ENCODE measurements around the gene MRPS11. TPM values are rescaled to one million over a fixed set of nuclear protein-coding genes. Genes with fewer than 3 reads are reported as not detected.

The MRPS11 gene
- total RNA-seq, 6 donors from 2014 or later: 12.9 to 53.4 (median 34.7) TPM

GRCh38 chr15:88491158-88491557 lies 23.6 kb downstream of the MRPS11 start:
- Histone ChIP-seq H3K9me3 (no peaks in the 10 kb centered on the region), H3K4me3 (no peak overlapping the region), H3K36me3 (no peaks in the 10 kb centered on the region), H3K27me3 (no peaks in the 10 kb centered on the region), H3K27ac (no peak overlapping the region), H3K4me1 (no peaks in the 10 kb centered on the region)
- TF ChIP-seq, protein P1, sequence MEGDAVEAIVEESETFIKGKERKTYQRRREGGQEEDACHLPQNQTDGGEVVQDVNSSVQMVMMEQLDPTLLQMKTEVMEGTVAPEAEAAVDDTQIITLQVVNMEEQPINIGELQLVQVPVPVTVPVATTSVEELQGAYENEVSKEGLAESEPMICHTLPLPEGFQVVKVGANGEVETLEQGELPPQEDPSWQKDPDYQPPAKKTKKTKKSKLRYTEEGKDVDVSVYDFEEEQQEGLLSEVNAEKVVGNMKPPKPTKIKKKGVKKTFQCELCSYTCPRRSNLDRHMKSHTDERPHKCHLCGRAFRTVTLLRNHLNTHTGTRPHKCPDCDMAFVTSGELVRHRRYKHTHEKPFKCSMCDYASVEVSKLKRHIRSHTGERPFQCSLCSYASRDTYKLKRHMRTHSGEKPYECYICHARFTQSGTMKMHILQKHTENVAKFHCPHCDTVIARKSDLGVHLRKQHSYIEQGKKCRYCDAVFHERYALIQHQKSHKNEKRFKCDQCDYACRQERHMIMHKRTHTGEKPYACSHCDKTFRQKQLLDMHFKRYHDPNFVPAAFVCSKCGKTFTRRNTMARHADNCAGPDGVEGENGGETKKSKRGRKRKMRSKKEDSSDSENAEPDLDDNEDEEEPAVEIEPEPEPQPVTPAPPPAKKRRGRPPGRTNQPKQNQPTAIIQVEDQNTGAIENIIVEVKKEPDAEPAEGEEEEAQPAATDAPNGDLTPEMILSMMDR (IDR thresholded peaks at IDR 0.05): no peak
- TF ChIP-seq EP300 (IDR thresholded peaks at IDR 0.05) (no peak), POLR2A (IDR thresholded peaks at IDR 0.05) (no peak), POLR2AphosphoS5 (IDR thresholded peaks at IDR 0.05) (no peak)
- ATAC-seq (ENCODE audit: low FRiP score in 2 of 2): no peak
- WGBS, 2 donors: 67 to 72% methylated on average over 10 of the region's 10 CpGs
- no peak for DNase-seq

- H3K27ac ChIP-seq: no peak overlapping the region
- H3K4me3 ChIP-seq: no peak overlapping the region
- no peaks in the 10 kb centered on the region for H3K27me3 ChIP-seq
- TF ChIP-seq POLR2AphosphoS5 (IDR thresholded peaks at IDR 0.05): no peak
- TF ChIP-seq EP300 (IDR thresholded peaks at IDR 0.05): no peak
- no peak for TF ChIP-seq POLR2A (IDR thresholded peaks at IDR 0.05)
- TF ChIP-seq, protein P1 (IDR thresholded peaks at IDR 0.05): no peak
- H3K9me3 ChIP-seq: no peaks in the 10 kb centered on the region
- WGBS, 2 donors: 87 to 94% methylated on average over 7 to 10 of the region's 10 CpGs
- no peaks in the 10 kb centered on the region for H3K4me1 ChIP-seq
- H3K36me3 ChIP-seq: no peaks in the 10 kb centered on the region
- DNase-seq (no peak), ATAC-seq (ENCODE audit: low FRiP score in 2 of 2) (no peak)
These were observed 26.3 kb downstream of the MRPS11 start for GRCh38 chr15:88493844-88494243.

DNA sequence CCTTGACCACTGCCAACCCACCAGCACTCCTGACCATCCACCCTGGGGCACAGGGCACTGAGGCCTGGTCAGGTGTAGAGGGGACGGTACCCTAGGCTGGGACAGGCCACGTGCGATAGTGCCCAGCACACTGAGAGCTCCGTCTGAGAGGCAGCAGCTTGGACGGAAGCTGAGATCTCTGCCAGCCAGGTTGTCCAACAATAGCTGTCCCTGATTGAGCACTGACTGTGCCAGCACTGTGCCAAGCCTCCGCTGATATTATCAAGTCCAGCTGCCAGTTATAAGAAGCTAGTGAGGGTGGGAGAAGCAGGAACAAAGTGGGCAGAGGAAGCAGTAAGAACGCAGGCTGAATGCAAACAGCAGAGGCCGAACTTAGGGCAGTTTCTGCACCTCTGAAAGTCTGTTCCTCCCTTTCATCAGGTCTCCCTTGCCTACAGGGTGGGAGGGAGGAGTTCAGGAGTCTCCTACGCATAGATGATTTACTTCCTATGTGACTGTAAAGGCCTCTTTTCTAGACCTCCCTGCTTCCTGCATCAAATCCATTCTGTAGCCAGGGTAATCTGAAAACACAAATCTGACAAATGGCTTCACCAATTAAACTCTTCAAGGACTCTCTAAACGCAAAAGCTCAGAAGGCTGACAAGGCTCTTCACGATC lies 29.7 kb downstream of the MRPS11 start:
- Histone ChIP-seq H3K4me1 (no peaks in the 10 kb centered on the region), H3K9me3 (no peaks in the 10 kb centered on the region), H3K27ac (no peak overlapping the region), H3K27me3 (no peaks in the 10 kb centered on the region), H3K4me3 (no peak overlapping the region), H3K36me3 (no peaks in the 10 kb centered on the region)
- 77 to 90% methylated on average over 10 to 11 of the region's 11 CpGs for WGBS, 2 donors
- ATAC-seq (ENCODE audit: low FRiP score in 2 of 2) (peak in 1 of 2 donors; percentile 21), DNase-seq (no peak)
- TF ChIP-seq, protein P1 (IDR thresholded peaks at IDR 0.05): no peak
- TF ChIP-seq POLR2A (IDR thresholded peaks at IDR 0.05) (no peak), EP300 (IDR thresholded peaks at IDR 0.05) (no peak)

GRCh38 chr15:88498996-88499395 lies 31.5 kb downstream of the MRPS11 start:
- Histone ChIP-seq H3K4me1 (no peaks in the 10 kb centered on the region), H3K9me3 (no peaks in the 10 kb centered on the region), H3K4me3 (no peak overlapping the region), H3K27ac (no peak overlapping the region), H3K36me3 (peaks cover 0 to 6% (median 2%) of the 10 kb centered on the region in 4 donors), H3K27me3 (no peaks in the 10 kb centered on the region)
- TF ChIP-seq POLR2AphosphoS5 (IDR thresholded peaks at IDR 0.05) (no peak), POLR2A (IDR thresholded peaks at IDR 0.05) (no peak), EP300 (IDR thresholded peaks at IDR 0.05) (no peak)
- TF ChIP-seq, protein P1 (IDR thresholded peaks at IDR 0.05): no peak
- ATAC-seq (ENCODE audit: low FRiP score in 2 of 2): no peak
- 78 to 81% methylated on average over 3 of the region's 3 CpGs for WGBS, 2 donors
- no peak for DNase-seq

- H3K27ac ChIP-seq: no peak overlapping the region
- no peak for DNase-seq
- TF ChIP-seq EP300 (IDR thresholded peaks at IDR 0.05) (no peak), POLR2A (IDR thresholded peaks at IDR 0.05) (no peak), POLR2AphosphoS5 (IDR thresholded peaks at IDR 0.05) (no peak)
- TF ChIP-seq, protein P1 (IDR thresholded peaks at IDR 0.05): no peak
- WGBS, 2 donors: 70 to 89% methylated on average over 1 of the region's 1 CpG
- no peaks in the 10 kb centered on the region for H3K27me3 ChIP-seq
- no peaks in the 10 kb centered on the region for H3K4me1 ChIP-seq
- H3K36me3 ChIP-seq: peaks cover 0 to 28% (median 7%) of the 10 kb centered on the region in 4 donors
- H3K4me3 ChIP-seq: no peak overlapping the region
- ATAC-seq (ENCODE audit: low FRiP score in 2 of 2): no peak
- no peaks in the 10 kb centered on the region for H3K9me3 ChIP-seq
These were observed 36.9 kb downstream of the MRPS11 start for GRCh38 chr15:88504445-88504844.

All from upper lobe of left lung (tissue), 6 donors.